ENCODE data around the gene FHOD1.

FHOD1 gene

DNA sequence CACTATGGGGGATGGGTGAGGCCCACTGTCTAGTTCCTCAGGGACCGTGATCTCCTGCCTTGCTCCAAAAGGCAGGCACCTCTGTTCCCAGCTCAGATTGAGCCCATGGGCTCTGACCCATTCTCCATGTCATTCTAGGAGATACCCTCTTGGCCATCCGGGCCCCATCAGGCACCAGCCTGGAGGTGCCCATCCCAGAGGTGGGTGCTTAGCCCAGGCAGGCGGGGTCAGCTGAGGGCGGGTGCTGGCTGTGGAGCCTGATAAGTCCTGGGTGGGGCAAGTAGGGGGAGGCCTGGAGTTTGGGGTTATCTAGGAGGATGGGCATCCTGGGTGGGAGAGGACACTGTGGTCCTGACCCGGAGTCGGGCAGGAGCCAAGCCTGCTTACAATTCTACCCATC, 53.0 kb downstream of the FHOD1 start:
- no peak for DNase-seq (ENCODE audit: low read depth)
- H3K4me3 ChIP-seq (ENCODE audit: low read depth, low read length), result no peak overlapping the region
- TF ChIP-seq, protein P1, sequence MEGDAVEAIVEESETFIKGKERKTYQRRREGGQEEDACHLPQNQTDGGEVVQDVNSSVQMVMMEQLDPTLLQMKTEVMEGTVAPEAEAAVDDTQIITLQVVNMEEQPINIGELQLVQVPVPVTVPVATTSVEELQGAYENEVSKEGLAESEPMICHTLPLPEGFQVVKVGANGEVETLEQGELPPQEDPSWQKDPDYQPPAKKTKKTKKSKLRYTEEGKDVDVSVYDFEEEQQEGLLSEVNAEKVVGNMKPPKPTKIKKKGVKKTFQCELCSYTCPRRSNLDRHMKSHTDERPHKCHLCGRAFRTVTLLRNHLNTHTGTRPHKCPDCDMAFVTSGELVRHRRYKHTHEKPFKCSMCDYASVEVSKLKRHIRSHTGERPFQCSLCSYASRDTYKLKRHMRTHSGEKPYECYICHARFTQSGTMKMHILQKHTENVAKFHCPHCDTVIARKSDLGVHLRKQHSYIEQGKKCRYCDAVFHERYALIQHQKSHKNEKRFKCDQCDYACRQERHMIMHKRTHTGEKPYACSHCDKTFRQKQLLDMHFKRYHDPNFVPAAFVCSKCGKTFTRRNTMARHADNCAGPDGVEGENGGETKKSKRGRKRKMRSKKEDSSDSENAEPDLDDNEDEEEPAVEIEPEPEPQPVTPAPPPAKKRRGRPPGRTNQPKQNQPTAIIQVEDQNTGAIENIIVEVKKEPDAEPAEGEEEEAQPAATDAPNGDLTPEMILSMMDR (IDR thresholded peaks at IDR 0.05; ENCODE audit: low read depth, low read length, missing control alignments), result no peak

DNA sequence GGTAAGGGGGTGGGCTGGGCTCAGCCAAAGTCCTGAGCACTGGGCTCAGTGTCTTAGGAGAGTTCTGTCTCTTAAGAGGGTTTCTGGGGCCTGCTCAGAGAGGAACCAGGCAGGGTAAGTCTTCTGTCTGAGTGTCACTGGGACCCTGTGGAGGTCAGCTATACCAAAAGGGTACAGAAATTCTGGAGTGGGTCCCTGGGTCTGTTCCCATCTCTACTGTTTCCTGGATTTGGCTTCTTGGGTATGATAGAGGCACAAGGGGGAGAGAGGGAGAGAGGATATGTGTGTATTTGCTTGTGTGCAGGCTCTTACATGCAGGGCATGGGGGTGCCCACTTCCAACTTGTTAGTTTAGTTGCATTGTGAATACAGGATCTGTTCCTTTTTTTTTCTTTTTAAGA, 53.7 kb downstream of the FHOD1 start:
- no peak for DNase-seq (ENCODE audit: low read depth)
- TF ChIP-seq, protein P1 (IDR thresholded peaks at IDR 0.05; ENCODE audit: low read depth, low read length, missing control alignments), result no peak
- peak overlapping the region; percentile 84 for H3K4me3 ChIP-seq (ENCODE audit: low read depth, low read length)

DNA sequence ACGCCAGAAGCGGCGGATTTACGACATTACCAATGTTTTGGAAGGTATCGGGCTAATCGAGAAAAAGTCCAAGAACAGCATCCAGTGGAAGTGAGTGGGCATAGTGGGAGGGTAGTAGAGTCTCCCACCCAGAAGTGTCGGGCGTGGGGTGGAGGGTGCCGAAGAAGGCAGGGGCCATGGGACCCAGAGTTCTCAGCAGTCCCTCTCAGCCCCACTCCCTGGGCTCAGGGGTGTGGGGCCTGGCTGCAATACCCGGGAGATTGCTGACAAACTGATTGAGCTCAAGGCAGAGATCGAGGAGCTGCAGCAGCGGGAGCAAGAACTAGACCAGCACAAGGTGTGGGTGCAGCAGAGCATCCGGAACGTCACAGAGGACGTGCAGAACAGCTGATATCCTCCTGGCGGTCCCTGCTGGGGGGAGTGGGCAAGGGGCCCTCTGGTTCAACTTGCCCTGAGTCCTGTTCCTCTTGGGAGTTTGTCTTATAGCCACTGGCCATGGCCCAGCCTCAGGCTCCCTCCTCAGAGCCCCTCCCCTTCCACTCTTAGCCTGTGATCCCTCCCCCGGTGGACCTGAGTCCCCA, 54.4 kb downstream of the FHOD1 start:
- DNase-seq (ENCODE audit: low read depth), result no peak
- H3K4me3 ChIP-seq (ENCODE audit: low read depth, low read length), result peak overlapping the region; percentile 84
- TF ChIP-seq, protein P1 (IDR thresholded peaks at IDR 0.05; ENCODE audit: low read depth, low read length, missing control alignments), result no peak

DNA sequence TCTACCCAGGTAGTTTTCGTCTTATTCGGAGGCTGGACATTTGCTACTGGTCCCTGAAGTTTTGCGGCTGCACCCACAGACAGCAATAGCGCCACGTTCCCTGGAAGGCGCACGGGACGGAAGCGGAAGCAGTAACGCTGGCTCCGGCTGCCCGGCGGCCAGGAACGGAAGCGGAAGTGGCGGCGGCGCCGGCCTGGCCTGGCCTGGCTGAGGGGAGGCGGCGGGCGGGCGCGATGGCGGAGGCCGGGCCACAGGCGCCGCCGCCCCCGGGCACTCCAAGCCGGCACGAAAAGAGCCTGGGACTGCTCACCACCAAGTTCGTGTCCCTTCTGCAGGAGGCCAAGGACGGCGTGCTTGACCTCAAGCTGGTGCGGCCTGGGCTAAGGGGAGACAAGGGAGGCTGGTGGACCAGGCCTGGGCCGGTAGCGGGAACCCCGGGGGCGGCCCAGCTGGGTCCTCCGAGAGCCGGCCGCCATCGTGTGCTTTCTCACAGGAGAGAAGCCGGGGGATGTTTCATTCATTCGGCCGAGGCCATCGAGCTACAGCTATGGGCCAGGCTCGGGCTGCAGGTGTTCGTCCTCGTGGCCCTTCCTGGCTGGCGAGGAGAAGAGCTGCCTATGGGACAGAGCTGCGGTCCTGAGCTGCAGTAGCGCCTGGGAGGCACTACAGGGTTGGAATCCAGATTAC, 55.1 kb downstream of the FHOD1 start, which contains the start of gene E2F4:
Gene E2F4, plus strand, starts transcription at position 161 of the 687 bp plus-strand sequence. Its CDS starts 73 bp downstream, at position 234.
- TF ChIP-seq, protein P1 (IDR thresholded peaks at IDR 0.05; ENCODE audit: low read depth, low read length, missing control alignments), result no peak
- peak; percentile 80 for DNase-seq (ENCODE audit: low read depth)
- H3K4me3 ChIP-seq (ENCODE audit: low read depth, low read length), result peak within 1 kb of the TSS; percentile 84

DNA sequence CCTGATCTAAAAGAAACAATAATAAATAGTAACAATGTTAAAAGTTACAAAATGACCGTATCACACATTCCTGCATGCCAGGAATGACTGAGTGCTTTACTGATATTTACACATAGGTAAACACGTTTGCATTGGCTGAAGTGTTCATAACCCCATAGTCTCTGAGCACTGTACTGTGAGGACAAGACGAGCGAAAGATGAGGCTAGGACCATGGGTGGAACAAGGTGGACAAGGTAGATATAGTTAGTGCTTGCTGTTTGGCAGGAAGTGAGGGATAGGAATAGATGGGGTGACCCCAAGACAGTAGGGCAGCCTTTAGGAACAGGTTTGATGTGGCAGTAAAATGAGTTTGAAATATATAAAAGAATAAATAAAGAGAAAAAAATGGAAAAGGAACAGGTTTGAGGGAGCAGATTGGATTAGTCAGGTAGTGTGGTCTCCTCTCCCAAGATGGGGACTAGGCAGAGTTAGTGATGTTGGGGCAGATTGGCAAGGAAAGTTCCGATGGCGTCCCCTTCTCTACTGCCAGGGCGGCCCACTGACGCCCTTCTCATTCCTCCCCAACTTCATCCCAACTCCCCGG, 55.8 kb downstream of the FHOD1 start:
- peak overlapping the region; percentile 84 for H3K4me3 ChIP-seq (ENCODE audit: low read depth, low read length)
- DNase-seq (ENCODE audit: low read depth), result no peak
- TF ChIP-seq, protein P1 (IDR thresholded peaks at IDR 0.05; ENCODE audit: low read depth, low read length, missing control alignments), result no peak

DNA sequence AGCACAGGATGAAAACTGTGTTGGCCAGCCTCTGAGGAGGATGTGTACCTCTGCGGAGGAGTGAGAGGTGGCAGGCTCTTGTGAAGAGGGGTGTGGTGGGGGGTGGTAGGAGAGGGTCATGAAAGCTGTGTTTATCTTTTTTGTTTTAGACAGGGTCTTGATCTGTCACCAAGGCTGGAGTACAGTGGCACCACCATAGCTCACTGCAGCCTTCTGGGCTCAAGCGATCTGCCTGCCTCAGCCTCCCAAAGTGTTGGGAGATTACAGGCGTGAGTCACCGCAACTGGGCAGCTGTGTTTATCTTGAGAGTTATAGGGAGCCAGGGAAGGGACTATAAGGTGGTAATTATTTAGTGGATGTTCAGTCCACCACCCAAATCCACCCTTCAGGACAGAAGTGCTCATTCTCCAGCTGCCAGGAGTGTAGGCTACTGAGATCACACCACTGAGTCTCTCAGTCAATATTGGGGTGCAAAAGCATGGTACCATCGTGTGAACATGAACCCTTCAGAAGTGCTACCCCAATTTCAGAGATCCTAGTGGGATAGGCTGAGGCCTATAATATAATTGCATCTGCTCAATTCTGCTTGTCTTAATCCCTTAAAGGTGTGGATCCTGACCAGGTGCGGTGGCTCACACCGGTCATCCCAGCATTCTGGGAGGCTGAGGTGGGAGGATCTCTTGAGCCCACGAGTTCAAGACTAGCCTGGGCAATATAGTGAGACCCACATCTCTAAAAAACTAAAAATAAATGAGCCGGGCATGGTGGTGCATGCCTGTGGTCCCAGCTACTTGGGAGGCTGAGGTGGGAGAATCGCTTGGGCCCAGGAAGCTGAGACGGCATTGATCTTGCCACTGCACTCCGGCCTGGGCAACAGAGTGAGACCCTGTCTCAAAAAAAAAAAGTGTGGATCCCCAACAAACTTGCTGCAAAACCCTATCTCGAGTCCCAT, 56.6 kb downstream of the FHOD1 start:
- TF ChIP-seq, protein P1 (IDR thresholded peaks at IDR 0.05; ENCODE audit: low read depth, low read length, missing control alignments), result no peak
- DNase-seq (ENCODE audit: low read depth), result no peak
- H3K4me3 ChIP-seq (ENCODE audit: low read depth, low read length), result no peak overlapping the region
